ENCODE results near the gene SELENON. TPM values are rescaled to one million over a fixed set of nuclear protein-coding genes. Genes with fewer than 3 reads are reported as not detected.

The SELENON gene
- total and polyA plus RNA-seq, 2 of the 8 experiments (the other 6 are each of a cell fraction or from before 2014, with no cell fraction given) = 43.0 to 77.6 TPM

DNA sequence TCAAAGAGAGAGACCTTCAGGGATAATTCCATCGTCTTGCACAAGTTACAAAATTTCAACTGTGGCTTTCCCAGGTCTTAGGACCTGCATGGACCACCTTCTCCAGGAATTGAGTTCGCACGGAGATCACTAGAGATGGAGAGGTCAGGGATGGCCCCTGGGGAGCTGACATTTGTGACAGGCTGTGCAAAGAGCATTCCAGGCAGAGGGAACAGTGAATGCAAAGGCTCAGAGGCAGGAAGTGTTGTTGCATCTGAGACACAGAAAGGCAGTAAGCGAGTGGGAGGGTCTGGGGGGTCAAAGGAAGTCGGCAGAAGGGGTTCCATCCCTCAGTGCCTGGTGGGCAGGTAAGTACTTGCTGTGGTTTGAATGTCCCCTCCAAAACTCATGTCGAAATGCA, 9.5 kb upstream of the SELENON start:
- FAIRE-seq = no peak
- CTCF ChIA-PET (ENCODE audit: partially characterized antibody) = interaction anchor here (1.1 to 2.3 kb wide), 3 partner anchors 8 to 63 kb away, joined by 3 to 10 read pairs (median 3); no protein-coding TSS in a partner anchor
- TF ChIP-seq RNF2 (IDR thresholded peaks at IDR 0.05; ENCODE audit: borderline replicate concordance, low read depth, low read length, missing control alignments, poor library complexity, severe bottlenecking) = no peak
- no peak for TF ChIP-seq TEAD4 (IDR thresholded peaks at IDR 0.05; ENCODE audit: low read depth, low read length)
- no peak for TF ChIP-seq GABPA (IDR thresholded peaks at IDR 0.05; ENCODE audit: borderline replicate concordance, insufficient read depth, low read length)

More for the DNA sequence above, 9.5 kb upstream of the SELENON start:
- H3K23ac ChIP-seq (ENCODE audit: insufficient read length) = no peak overlapping the region
- no peaks in the 10 kb centered on the region for H3K27me3 ChIP-seq (replicated peaks in 1 of 4; ENCODE audit: control insufficient read depth in 3 of 4, extremely low read depth in 1 of 4, insufficient read depth in 3 of 4, low read length in 3 of 4)
- no peaks in the 10 kb centered on the region for H4K20me1 ChIP-seq (replicated peaks in 1 of 2; ENCODE audit: control insufficient read depth in 1 of 2, insufficient read depth in 2 of 2, low read length in 2 of 2)
- H2BK15ac ChIP-seq (ENCODE audit: low read length) = no peak overlapping the region
- H3K18ac ChIP-seq (ENCODE audit: extremely low read depth, low read length) = no peak overlapping the region
- 93% methylated on average over 5 of the region's 6 CpGs; no CpG with 5 or more reads in 1 of the 2 experiments for WGBS, 2 experiments (ENCODE audit: extremely low coverage in 1 of 2, insufficient coverage in 1 of 2, insufficient read length in 1 of 2, insufficient replicate concordance in 2 of 2, low coverage in 1 of 2, low lambda C conversion rate in 2 of 2, missing lambda C conversion rate in 1 of 2)
- H3K36me3 ChIP-seq (ENCODE audit: control insufficient read depth in 2 of 4, insufficient read depth in 4 of 4, low read length in 3 of 4) = no peaks in the 10 kb centered on the region
- H2BK5ac ChIP-seq (ENCODE audit: low read depth, low read length) = no peak overlapping the region
- no peak overlapping the region for H3K9ac ChIP-seq (replicated peaks in 1 of 4; ENCODE audit: extremely low read depth in 1 of 4, low read depth in 3 of 4, low read length in 3 of 4)
- no peak overlapping the region for H2AK5ac ChIP-seq (ENCODE audit: low read depth, low read length)
- H3K4me2 ChIP-seq (ENCODE audit: insufficient read depth in 1 of 2, low read depth in 2 of 2, low read length in 2 of 2) = no peak overlapping the region
- H3K4me3 ChIP-seq (ENCODE audit: extremely low read depth in 1 of 4, insufficient read depth in 2 of 4, low read depth in 3 of 4, low read length in 4 of 4) = no peak overlapping the region
- no peaks in the 10 kb centered on the region for H3K79me2 ChIP-seq (ENCODE audit: control insufficient read depth in 1 of 2, insufficient read depth in 2 of 2, low read length in 2 of 2)
- no peak overlapping the region for H4K8ac ChIP-seq (ENCODE audit: extremely low read depth, insufficient read depth, low read length)
- H3K4me1 ChIP-seq (replicated peaks in 1 of 4; ENCODE audit: control insufficient read depth in 3 of 4, insufficient read depth in 4 of 4, low read length in 3 of 4) = no peaks in the 10 kb centered on the region
- H2BK12ac ChIP-seq (ENCODE audit: low read depth, low read length) = no peak overlapping the region
- no peak overlapping the region for H3K56ac ChIP-seq (replicated peaks; ENCODE audit: insufficient read length, low read depth, low read length)
- H3K23me2 ChIP-seq (ENCODE audit: low read depth, low read length) = no peaks in the 10 kb centered on the region
- no peak overlapping the region for H4K91ac ChIP-seq (replicated peaks; ENCODE audit: insufficient read length, low read length)
- H2AFZ ChIP-seq (ENCODE audit: low read length) = no peak overlapping the region
- H3K4ac ChIP-seq (replicated peaks; ENCODE audit: insufficient read length, low read depth, low read length) = no peak overlapping the region
- no peaks in the 10 kb centered on the region for H3K9me3 ChIP-seq (ENCODE audit: insufficient read depth in 2 of 2, low read depth in 1 of 2, low read length in 1 of 2)
- no peak overlapping the region for H3K14ac ChIP-seq (ENCODE audit: insufficient read length)
- no peak overlapping the region for H4K5ac ChIP-seq (ENCODE audit: insufficient read length, low read depth, low read length)
- H3K79me1 ChIP-seq (ENCODE audit: low read depth, low read length) = no peaks in the 10 kb centered on the region
- H2BK120ac ChIP-seq (replicated peaks; ENCODE audit: low read depth, low read length) = no peak overlapping the region
- no peak for DNase-seq (ENCODE audit: low read depth in 1 of 2, low spot score in 2 of 2)
- POLR2A ChIA-PET (ENCODE audit: partially characterized antibody) = no interaction called here
- no peak overlapping the region for H2BK20ac ChIP-seq (ENCODE audit: low read length)
- H3K27ac ChIP-seq (ENCODE audit: low read depth, low read length) = no peak overlapping the region

Measured in H1 (cell line).